Erythroblast (primary cell): Measurements from ENCODE around the gene RIC1.

Experiments used
- GATA1 ChIP-seq: IDR thresholded peaks from 2 replicates; pipeline ENCODE4 v1.6.1; 2011; ENCODE audit warnings: low read depth, mild to moderate bottlenecking, control low read depth, low read length, moderate library complexity
- POLR2A ChIP-seq: IDR thresholded peaks from 2 replicates; pipeline ENCODE4 v1.6.1; 2011; ENCODE audit warnings: mild to moderate bottlenecking, low read length

DNA sequence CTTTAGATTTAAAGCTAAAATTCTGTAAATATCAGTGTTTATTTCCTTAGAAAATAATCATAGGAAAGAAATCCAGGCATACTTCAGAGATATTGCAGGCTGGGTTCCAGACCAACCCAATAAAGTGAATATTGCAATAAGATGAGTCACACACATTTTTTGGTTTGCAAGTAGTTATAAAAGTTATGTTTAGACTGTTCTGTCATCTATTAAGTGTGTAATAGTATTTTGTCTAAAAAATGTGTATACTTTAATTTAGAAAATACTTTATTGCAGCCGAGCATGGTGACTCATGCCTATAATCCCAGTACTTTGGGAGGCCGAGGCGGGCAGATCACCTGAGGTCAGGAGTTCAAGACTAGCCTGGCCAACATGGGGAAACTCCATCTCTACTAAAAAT, 6.9 kb upstream of the RIC1 start:
- TF ChIP-seq POLR2A (no peak), GATA1 (no peak)
